GM12878 (cell line): ENCODE data around the gene PAM. TPM values are rescaled to one million over a fixed set of nuclear protein-coding genes. Genes with fewer than 3 reads are reported as not detected.

ENCODE experiments used
- ATAC-seq: fragments of 200-7000 bp; cut with Tn5 transposase; 3 replicates; pipeline ENCODE4 v1.9.1; 2020; ENCODE audit warnings: mild to moderate bottlenecking, moderate library complexity
- BruUV-seq: library from RNA; stranded (reverse); fragments of 400-500 nt; replicated peaks from 2 replicates; lab custom pipeline; 2021; lab: Mats Ljungman, UMichigan
- CTCF ChIA-PET: fragments of 300-600 bp; sonication (Branson Sonifier 250); formaldehyde crosslinking; extraction: SDS; loops from one replicate; lab custom pipeline; 2021; ENCODE audit warnings: inconsistent platforms; lab: Yijun Ruan, JAX
- POLR2A ChIA-PET: fragments of 350-600 bp; formaldehyde crosslinking; extraction: SDS; loops from one replicate; lab custom pipeline; 2021; ENCODE audit warnings: inconsistent platforms; lab: Charles Lee
- RAD21 ChIA-PET: fragments of 300-600 bp; sonication (Branson Sonifier 250); formaldehyde crosslinking; loops from one replicate; lab custom pipeline; 2023; ENCODE audit warnings: antibody characterized with exemption; ENCODE audit not compliant: unreplicated experiment; lab: Charles Lee
- SMC1A ChIA-PET: fragments of 300-600 bp; sonication (Branson Sonifier 250); formaldehyde crosslinking; loops from one replicate; lab custom pipeline; 2023; ENCODE audit not compliant: unreplicated experiment, uncharacterized antibody; lab: Charles Lee
- DNase-seq: peaks from one replicate; pipeline ENCODE4 v3.0.0-alpha.2; 2011; ENCODE audit warnings: low read depth, low spot score
- FAIRE-seq: peaks from 3 replicates; lab custom pipeline; 2011; peaks lifted over from hg19 to GRCh38; lab: Jason Lieb, UNC
- H2AFZ ChIP-seq: 2 replicates; pipeline ENCODE4 v1.6.0; 2011; ENCODE audit warnings: low read depth, low read length, control low read depth; ENCODE audit not compliant: control insufficient read depth
- H3K27ac ChIP-seq: 2 replicates; pipeline ENCODE4 v1.5.1; 2011; ENCODE audit warnings: control low read depth; ENCODE audit not compliant: control insufficient read depth, insufficient read depth
- H3K27me3 ChIP-seq, 2 experiments: replicated peaks in 1 of 2; 2 replicates each; pipeline versions ENCODE4 v1.6.0 to v1.6.1; 2011; ENCODE audit warnings: low read length in 1 of 2; ENCODE audit not compliant: control insufficient read depth in 2 of 2, insufficient read depth in 2 of 2
- H3K36me3 ChIP-seq, 2 experiments: 2 replicates each; pipeline ENCODE4 v1.5.1; 2011; ENCODE audit warnings: low read length in 1 of 2; ENCODE audit not compliant: control insufficient read depth in 2 of 2, insufficient read depth in 2 of 2
- H3K4me1 ChIP-seq: 2 replicates; pipeline ENCODE4 v1.6.1; 2011; ENCODE audit warnings: mild to moderate bottlenecking, low read length, moderate library complexity, mixed read lengths; ENCODE audit not compliant: control insufficient read depth, insufficient read depth
- H3K4me2 ChIP-seq: 2 replicates; pipeline ENCODE4 v1.6.0; 2011; ENCODE audit warnings: control low read depth; ENCODE audit not compliant: control insufficient read depth, insufficient read depth
- H3K4me3 ChIP-seq: fragments of 200-600 bp; sonication (generic); 2 replicates; pipeline ENCODE4 v1.5.1; 2016
- H3K79me2 ChIP-seq: 2 replicates; pipeline ENCODE4 v1.6.0; 2011; ENCODE audit warnings: low read length; ENCODE audit not compliant: control insufficient read depth, insufficient read depth
- H3K9ac ChIP-seq: 2 replicates; pipeline ENCODE4 v1.8.0; 2011; ENCODE audit warnings: low read length, control low read depth, mixed read lengths; ENCODE audit not compliant: control insufficient read depth, insufficient read depth
- H3K9me3 ChIP-seq: replicated peaks from 3 replicates; pipeline ENCODE4 v1.5.1; 2011; ENCODE audit warnings: mild to moderate bottlenecking, low read length; ENCODE audit not compliant: control insufficient read depth, insufficient read depth
- H4K20me1 ChIP-seq: 2 replicates; pipeline ENCODE4 v1.6.0; 2011; ENCODE audit not compliant: control insufficient read depth, insufficient read depth
- CBFB ChIP-seq: IDR thresholded peaks from 2 replicates; pipeline ENCODE4 v1.6.1; 2016; ENCODE audit warnings: antibody characterized with exemption, low read depth
- CBX3 ChIP-seq: fragments of 200-600 bp; sonication (generic); IDR thresholded peaks from 2 replicates; pipeline ENCODE4 v1.6.1; 2016; ENCODE audit warnings: low read depth, borderline replicate concordance
- NFXL1 ChIP-seq: fragments of 450-650 bp; IDR thresholded peaks from 2 replicates; pipeline ENCODE4 v1.6.1; 2017; ENCODE audit warnings: antibody characterized with exemption, mild to moderate bottlenecking, borderline replicate concordance
- NR2C2 ChIP-seq: IDR thresholded peaks from 2 replicates; pipeline ENCODE4 v1.6.1; 2011; ENCODE audit warnings: borderline replicate concordance, low read depth; ENCODE audit not compliant: control insufficient read depth, insufficient read length
- RBBP5 ChIP-seq: fragments of 200-600 bp; sonication (generic); conservative IDR thresholded peaks from 2 replicates; pipeline ENCODE4 v1.6.1; 2016
- SIX5 ChIP-seq: IDR thresholded peaks from 2 replicates; pipeline ENCODE4 v1.6.1; 2011; ENCODE audit warnings: mild to moderate bottlenecking, low read depth, low read length, moderate library complexity; ENCODE audit not compliant: severe bottlenecking
- SREBF2 ChIP-seq: IDR thresholded peaks from 2 replicates; pipeline ENCODE4 v1.6.1; 2012; ENCODE audit warnings: mild to moderate bottlenecking, low read length
- TAF1 ChIP-seq: IDR thresholded peaks from 2 replicates; pipeline ENCODE4 v1.6.1; 2011; ENCODE audit warnings: mild to moderate bottlenecking, low read depth, low read length, borderline replicate concordance
- ZNF622 ChIP-seq: fragments of 450-650 bp; IDR thresholded peaks from 2 replicates; pipeline ENCODE4 v1.6.1; 2017; ENCODE audit warnings: mild to moderate bottlenecking, inconsistent platforms
- WGBS: methylation state at CpG from one replicate; pipeline ENCODE4 v1.1.6; 2016; ENCODE audit warnings: low lambda C conversion rate; ENCODE audit not compliant: insufficient replicate concordance, insufficient coverage; ENCODE audit errors: missing lambda C conversion rate; 5-methylcytosine and 5-hydroxymethylcytosine counted together
- in situ Hi-C: fragments of 300-500 bp; cut with MboI; formaldehyde crosslinking; loops from 9 replicates; pipeline ENCODE4 v1.14.3; 2018; ENCODE audit warnings: mixed read lengths
- intact Hi-C: fragments of 100-400 bp; cut with micrococcal nuclease; formaldehyde crosslinking; loops from one replicate; pipeline ENCODE4 v1.14.2; 2022; ENCODE audit not compliant: unreplicated experiment
- polyA plus RNA-seq, 11 experiments: library from polyadenylated mRNA; depleted of rRNA in 4 of 11; unstranded in 6 of 11; stranded (reverse) in 5 of 11; fragments of >200 nt; fragmentation: Nextera tagmentation in 4 of 11; fragmentation: Illumina TruSeq in 1 of 11; extraction: Ambion mirVana in 4 of 11; extraction: Trizol in 1 of 11; gene quantifications; 1 replicate in 1 of 11; 2 replicates in 10 of 11; pipeline versions ENCODE4 v1.2.1 to v1.2.3, GENCODE V29; 2011 to 2016; ENCODE audit warnings: inconsistent platforms in 2 of 11, missing spikeins in 2 of 11, low read depth in 1 of 11
- total RNA-seq, 4 experiments: library from RNA; depleted of rRNA in 3 of 4; stranded (reverse); fragments of >200 nt in 3 of 4; fragmentation: Illumina TruSeq in 1 of 4; extraction: Trizol in 1 of 4; gene quantifications; 2 replicates each; pipeline versions ENCODE4 v1.2.1 to v1.2.3, GENCODE V29; 2013 to 2021
- TF ChIP-seq, protein P1 (sequence below): fragments of 450-650 bp; IDR thresholded peaks from 2 replicates; pipeline ENCODE4 v1.6.1; 2018; ENCODE audit warnings: borderline replicate concordance, mild to moderate bottlenecking; ENCODE audit not compliant: partially characterized antibody
- TF ChIP-seq, protein P2 (sequence below), 3 experiments: IDR thresholded peaks in 2 of 3; conservative IDR thresholded peaks in 1 of 3; 2 replicates each; pipeline ENCODE4 v1.5.1; 2011; ENCODE audit warnings: low read depth in 3 of 3, low read length in 3 of 3, mild to moderate bottlenecking in 3 of 3, control low read depth in 2 of 3, moderate library complexity in 2 of 3, inconsistent platforms in 1 of 3, mixed read lengths in 1 of 3; ENCODE audit not compliant: control insufficient read depth in 2 of 3, insufficient read depth in 1 of 3; ENCODE audit errors: extremely low read depth in 1 of 3
- TF ChIP-seq, protein P3 (sequence below): fragments of 450-650 bp; IDR thresholded peaks from 2 replicates; pipeline ENCODE4 v1.6.1; 2016; ENCODE audit warnings: mild to moderate bottlenecking, moderate library complexity, borderline replicate concordance

The PAM gene
- total and polyA plus RNA-seq, 10 of the 15 experiments (the other 5 are each of a cell fraction or from before 2014, with no cell fraction given) = 5.5 to 72.5 (median 15.4) TPM

DNA sequence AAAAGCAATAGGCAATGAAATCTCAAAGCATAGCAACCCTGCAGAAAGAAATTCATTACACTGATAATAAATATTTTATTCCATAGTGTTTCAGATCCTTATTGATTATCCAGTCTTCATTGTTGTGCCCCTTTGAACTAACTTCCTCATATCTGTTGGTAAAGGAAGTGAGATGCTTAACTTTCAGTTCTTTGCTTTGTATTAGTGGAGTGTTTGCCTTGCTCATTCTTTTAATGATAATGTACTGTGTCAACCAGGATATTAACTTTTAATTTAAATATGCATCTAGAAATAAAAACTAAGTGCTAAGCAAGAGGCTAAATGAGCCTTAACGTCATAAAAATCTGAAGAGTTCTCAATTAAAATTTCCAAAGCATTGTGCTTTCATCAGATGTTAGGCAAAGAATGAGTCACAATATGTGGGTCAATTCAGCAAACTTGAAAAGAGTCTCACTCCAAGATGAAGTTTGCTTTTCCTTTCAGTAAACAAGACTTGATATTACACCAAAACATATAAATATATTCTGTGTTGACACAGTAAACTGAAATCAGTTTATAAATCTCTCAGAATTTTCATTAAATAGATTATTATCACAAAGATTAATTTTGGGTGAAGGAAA, 258.9 kb downstream of the PAM start:
- WGBS = 0% methylated on average over 1 of the region's 1 CpG
- Histone ChIP-seq H3K9me3 (no peaks in the 10 kb centered on the region; the same call in 2 of the 3 replicates), H3K79me2 (no peaks in the 10 kb centered on the region), H2AFZ (no peak overlapping the region), H3K27ac (no peak overlapping the region), H3K4me2 (no peak overlapping the region), H3K27me3 (no peaks in the 10 kb centered on the region), H3K9ac (no peak overlapping the region), H3K4me3 (no peak overlapping the region), H3K4me1 (no peaks in the 10 kb centered on the region), H4K20me1 (no peaks in the 10 kb centered on the region), H3K36me3 (peaks cover 0 to 2% of the 10 kb centered on the region in 2 experiments; a peak in 1 of 4 replicates)
- ATAC-seq (no peak; the same call in 2 of the 3 replicates), FAIRE-seq (no peak), DNase-seq (no peak)
- SMC1A ChIA-PET = no interaction called here
- intact Hi-C loops (no loop called here), in situ Hi-C loops (no loop called here)
- POLR2A ChIA-PET = no interaction called here
- CTCF ChIA-PET = interaction anchor here (1.2 kb wide), 2 partner anchors 11 to 220 kb away, joined by 3 to 4 read pairs; no protein-coding TSS in a partner anchor
- TF ChIP-seq CBFB (no peak), NFXL1 (no peak), CBX3 (no peak), TAF1 (no peak), SREBF2 (no peak), ZNF622 (no peak), RBBP5 (no peak), NR2C2 (no peak), SIX5 (no peak)
- TF ChIP-seq, protein P1, sequence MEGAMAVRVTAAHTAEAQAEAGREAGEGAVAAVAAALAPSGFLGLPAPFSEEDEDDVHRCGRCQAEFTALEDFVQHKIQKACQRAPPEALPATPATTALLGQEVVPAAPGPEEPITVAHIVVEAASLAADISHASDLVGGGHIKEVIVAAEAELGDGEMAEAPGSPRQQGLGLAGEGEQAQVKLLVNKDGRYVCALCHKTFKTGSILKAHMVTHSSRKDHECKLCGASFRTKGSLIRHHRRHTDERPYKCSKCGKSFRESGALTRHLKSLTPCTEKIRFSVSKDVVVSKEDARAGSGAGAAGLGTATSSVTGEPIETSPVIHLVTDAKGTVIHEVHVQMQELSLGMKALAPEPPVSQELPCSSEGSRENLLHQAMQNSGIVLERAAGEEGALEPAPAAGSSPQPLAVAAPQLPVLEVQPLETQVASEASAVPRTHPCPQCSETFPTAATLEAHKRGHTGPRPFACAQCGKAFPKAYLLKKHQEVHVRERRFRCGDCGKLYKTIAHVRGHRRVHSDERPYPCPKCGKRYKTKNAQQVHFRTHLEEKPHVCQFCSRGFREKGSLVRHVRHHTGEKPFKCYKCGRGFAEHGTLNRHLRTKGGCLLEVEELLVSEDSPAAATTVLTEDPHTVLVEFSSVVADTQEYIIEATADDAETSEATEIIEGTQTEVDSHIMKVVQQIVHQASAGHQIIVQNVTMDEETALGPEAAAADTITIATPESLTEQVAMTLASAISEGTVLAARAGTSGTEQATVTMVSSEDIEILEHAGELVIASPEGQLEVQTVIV = no peak
- TF ChIP-seq, protein P2, sequence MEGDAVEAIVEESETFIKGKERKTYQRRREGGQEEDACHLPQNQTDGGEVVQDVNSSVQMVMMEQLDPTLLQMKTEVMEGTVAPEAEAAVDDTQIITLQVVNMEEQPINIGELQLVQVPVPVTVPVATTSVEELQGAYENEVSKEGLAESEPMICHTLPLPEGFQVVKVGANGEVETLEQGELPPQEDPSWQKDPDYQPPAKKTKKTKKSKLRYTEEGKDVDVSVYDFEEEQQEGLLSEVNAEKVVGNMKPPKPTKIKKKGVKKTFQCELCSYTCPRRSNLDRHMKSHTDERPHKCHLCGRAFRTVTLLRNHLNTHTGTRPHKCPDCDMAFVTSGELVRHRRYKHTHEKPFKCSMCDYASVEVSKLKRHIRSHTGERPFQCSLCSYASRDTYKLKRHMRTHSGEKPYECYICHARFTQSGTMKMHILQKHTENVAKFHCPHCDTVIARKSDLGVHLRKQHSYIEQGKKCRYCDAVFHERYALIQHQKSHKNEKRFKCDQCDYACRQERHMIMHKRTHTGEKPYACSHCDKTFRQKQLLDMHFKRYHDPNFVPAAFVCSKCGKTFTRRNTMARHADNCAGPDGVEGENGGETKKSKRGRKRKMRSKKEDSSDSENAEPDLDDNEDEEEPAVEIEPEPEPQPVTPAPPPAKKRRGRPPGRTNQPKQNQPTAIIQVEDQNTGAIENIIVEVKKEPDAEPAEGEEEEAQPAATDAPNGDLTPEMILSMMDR (IDR thresholded peaks at IDR 0.05 in 2 of 3, conservative IDR thresholded peaks at IDR 0.05 in 1 of 3; ENCODE audit: control insufficient read depth in 2 of 3, extremely low read depth in 1 of 3, insufficient read depth in 1 of 3, low read depth in 3 of 3, low read length in 3 of 3) = no peak
- TF ChIP-seq, protein P3, sequence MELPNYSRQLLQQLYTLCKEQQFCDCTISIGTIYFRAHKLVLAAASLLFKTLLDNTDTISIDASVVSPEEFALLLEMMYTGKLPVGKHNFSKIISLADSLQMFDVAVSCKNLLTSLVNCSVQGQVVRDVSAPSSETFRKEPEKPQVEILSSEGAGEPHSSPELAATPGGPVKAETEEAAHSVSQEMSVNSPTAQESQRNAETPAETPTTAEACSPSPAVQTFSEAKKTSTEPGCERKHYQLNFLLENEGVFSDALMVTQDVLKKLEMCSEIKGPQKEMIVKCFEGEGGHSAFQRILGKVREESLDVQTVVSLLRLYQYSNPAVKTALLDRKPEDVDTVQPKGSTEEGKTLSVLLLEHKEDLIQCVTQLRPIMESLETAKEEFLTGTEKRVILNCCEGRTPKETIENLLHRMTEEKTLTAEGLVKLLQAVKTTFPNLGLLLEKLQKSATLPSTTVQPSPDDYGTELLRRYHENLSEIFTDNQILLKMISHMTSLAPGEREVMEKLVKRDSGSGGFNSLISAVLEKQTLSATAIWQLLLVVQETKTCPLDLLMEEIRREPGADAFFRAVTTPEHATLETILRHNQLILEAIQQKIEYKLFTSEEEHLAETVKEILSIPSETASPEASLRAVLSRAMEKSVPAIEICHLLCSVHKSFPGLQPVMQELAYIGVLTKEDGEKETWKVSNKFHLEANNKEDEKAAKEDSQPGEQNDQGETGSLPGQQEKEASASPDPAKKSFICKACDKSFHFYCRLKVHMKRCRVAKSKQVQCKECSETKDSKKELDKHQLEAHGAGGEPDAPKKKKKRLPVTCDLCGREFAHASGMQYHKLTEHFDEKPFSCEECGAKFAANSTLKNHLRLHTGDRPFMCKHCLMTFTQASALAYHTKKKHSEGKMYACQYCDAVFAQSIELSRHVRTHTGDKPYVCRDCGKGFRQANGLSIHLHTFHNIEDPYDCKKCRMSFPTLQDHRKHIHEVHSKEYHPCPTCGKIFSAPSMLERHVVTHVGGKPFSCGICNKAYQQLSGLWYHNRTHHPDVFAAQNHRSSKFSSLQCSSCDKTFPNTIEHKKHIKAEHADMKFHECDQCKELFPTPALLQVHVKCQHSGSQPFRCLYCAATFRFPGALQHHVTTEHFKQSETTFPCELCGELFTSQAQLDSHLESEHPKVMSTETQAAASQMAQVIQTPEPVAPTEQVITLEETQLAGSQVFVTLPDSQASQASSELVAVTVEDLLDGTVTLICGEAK = no peak
- RAD21 ChIA-PET = no interaction called here
- no TSS peak for BruUV-seq
